ENCODE data around the gene ENTPD3.

- no peak for TF ChIP-seq EZH2 (IDR thresholded peaks at IDR 0.05; ENCODE audit: borderline replicate concordance, insufficient read depth, low read depth, low read length, poor library complexity, severe bottlenecking)
- no peak for TF ChIP-seq CTCF (IDR thresholded peaks at IDR 0.05)
These were observed 17.3 kb upstream of the ENTPD3 start for GRCh38 chr3:40369716-40370115.
